HG02840 (cell line): ENCODE results near the gene PPP1R14B.

Source experiments
- ATAC-seq: cut with Tn5 transposase; IDR thresholded peaks from one replicate; pipeline ENCODE4 v1.9.1; 2021; ENCODE audit warnings: mild to moderate bottlenecking, moderate library complexity, moderate number of reproducible peaks; ENCODE audit not compliant: unreplicated experiment, low FRiP score

The PPP1R14B gene

GRCh38 chr11:64283092-64283491, 36.3 kb upstream of the PPP1R14B start:
- no peak for ATAC-seq

- ATAC-seq = no peak
Measured at GRCh38 chr11:64281957-64282770, 35.4 kb upstream of the PPP1R14B start.

- ATAC-seq = no peak
Measured at GRCh38 chr11:64278576-64279190, 31.9 kb upstream of the PPP1R14B start.

- ATAC-seq = no peak
Measured at GRCh38 chr11:64276653-64277431, 30.1 kb upstream of the PPP1R14B start.

- no peak for ATAC-seq
Measured at GRCh38 chr11:64275841-64276240, 29.1 kb upstream of the PPP1R14B start.

GRCh38 chr11:64275031-64275800, 28.5 kb upstream of the PPP1R14B start:
- ATAC-seq = no peak

- ATAC-seq = peak; percentile 79
Measured at GRCh38 chr11:64269540-64270220, 22.9 kb upstream of the PPP1R14B start.

- ATAC-seq = peak; percentile 11
Measured at GRCh38 chr11:64268893-64269539, 22.3 kb upstream of the PPP1R14B start.

GRCh38 chr11:64268025-64268892, 21.5 kb upstream of the PPP1R14B start:
- no peak for ATAC-seq

GRCh38 chr11:64267207-64267945, 20.6 kb upstream of the PPP1R14B start:
- no peak for ATAC-seq

GRCh38 chr11:64266339-64266738, 19.6 kb upstream of the PPP1R14B start:
- ATAC-seq = no peak

GRCh38 chr11:64265176-64266160, 18.7 kb upstream of the PPP1R14B start:
- ATAC-seq = no peak

GRCh38 chr11:64264371-64264852, 17.7 kb upstream of the PPP1R14B start:
- no peak for ATAC-seq

GRCh38 chr11:64263947-64264317, 17.2 kb upstream of the PPP1R14B start:
- no peak for ATAC-seq

- no peak for ATAC-seq
Measured at GRCh38 chr11:64263021-64263946, 16.5 kb upstream of the PPP1R14B start.
